Measurements from ENCODE around the gene SLC44A5. TPM values are rescaled to one million over a fixed set of nuclear protein-coding genes. Genes with fewer than 3 reads are reported as not detected.
"Not testable (repeated sequence)": the region's sequence is repeated elsewhere in the genome, so short reads cannot be mapped to it uniquely, and the experiment has no call there.

Gene SLC44A5
- total RNA-seq, 1 donor from 2014 or later: not detected

DNA sequence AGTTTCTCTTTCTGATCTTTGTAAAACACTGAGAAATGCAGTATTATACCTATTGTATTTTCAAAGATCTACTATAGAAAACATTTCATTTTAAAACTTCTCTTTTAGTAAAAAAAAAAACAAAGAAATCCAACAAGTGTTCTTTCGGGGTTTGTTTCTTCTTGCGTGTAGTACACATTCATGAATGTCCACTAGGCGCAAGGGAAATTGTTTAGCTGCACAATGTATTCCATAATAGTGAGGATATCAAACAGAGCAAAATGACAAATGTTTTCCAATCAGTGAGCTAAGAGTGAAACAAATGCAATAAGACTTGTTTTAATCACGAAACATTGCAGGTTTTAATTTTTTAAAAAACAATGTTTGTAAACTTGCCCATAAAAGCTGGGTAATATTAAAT lies 408.2 kb downstream of the SLC44A5 start:
- intact Hi-C loops (cut with micrococcal nuclease): no loop called here
- Mint-ChIP-seq H3K4me3 (ENCODE audit: low read depth) (no peak overlapping the region), H3K9me3 (no peaks in the 10 kb centered on the region), H3K27me3 (ENCODE audit: low read depth) (no peaks in the 10 kb centered on the region), H3K4me1 (ENCODE audit: low read depth) (no peaks in the 10 kb centered on the region), H3K36me3 (ENCODE audit: low read depth) (no peaks in the 10 kb centered on the region), H3K27ac (no peak overlapping the region)
- DNase-seq (ENCODE audit: low spot score): no peak

DNA sequence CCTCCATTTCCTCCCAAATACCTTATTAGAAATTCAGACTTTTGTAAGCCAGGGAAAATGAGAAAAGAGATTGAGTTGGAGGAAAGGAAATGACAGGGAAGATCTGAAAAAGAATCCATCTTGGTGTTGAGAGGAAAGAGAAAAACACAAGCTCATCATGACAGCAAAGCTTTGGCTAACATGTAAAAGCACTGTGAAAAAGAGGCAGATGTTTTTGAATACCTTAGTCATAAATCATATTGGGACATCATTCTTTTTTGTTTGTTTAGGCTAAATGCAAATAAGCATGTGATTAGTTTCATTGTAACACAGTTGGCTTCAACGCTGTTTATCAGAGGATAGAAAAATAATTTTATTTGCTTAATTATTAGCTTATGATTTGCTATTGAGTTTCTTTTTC lies 412.2 kb downstream of the SLC44A5 start:
- H3K36me3 Mint-ChIP-seq (ENCODE audit: low read depth): no peaks in the 10 kb centered on the region
- DNase-seq (ENCODE audit: low spot score): no peak
- H3K4me3 Mint-ChIP-seq (ENCODE audit: low read depth): no peak overlapping the region
- no peaks in the 10 kb centered on the region for H3K9me3 Mint-ChIP-seq
- H3K4me1 Mint-ChIP-seq (ENCODE audit: low read depth): no peaks in the 10 kb centered on the region
- intact Hi-C loops (cut with micrococcal nuclease): no loop called here
- H3K27me3 Mint-ChIP-seq (ENCODE audit: low read depth): no peaks in the 10 kb centered on the region
- H3K27ac Mint-ChIP-seq: no peak overlapping the region

DNA sequence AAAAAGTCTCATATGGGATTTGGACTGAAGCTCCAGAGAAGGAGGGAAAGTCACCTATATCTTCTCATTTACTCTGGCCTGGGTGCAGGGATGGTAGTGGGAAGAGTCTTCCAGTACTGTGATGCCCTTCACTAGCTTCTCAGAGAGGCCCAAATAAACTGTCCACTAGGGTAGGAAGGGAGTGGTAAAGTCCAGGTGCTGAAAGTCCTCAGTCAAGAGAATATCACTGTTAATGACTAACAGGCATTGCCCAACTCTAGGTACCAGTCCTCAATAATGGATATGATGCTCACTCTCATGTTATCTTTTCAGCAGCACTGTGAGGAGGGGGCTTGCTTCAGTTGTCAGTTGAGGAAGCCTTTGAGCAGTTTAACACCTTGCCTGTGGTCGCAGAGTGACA lies 412.8 kb downstream of the SLC44A5 start:
- intact Hi-C loops (cut with micrococcal nuclease): no loop called here
- Mint-ChIP-seq H3K4me3 (ENCODE audit: low read depth) (no peak overlapping the region), H3K27ac (no peak overlapping the region), H3K36me3 (ENCODE audit: low read depth) (no peaks in the 10 kb centered on the region), H3K27me3 (ENCODE audit: low read depth) (no peaks in the 10 kb centered on the region), H3K9me3 (no peaks in the 10 kb centered on the region), H3K4me1 (ENCODE audit: low read depth) (no peaks in the 10 kb centered on the region)
- DNase-seq (ENCODE audit: low spot score): no peak

DNA sequence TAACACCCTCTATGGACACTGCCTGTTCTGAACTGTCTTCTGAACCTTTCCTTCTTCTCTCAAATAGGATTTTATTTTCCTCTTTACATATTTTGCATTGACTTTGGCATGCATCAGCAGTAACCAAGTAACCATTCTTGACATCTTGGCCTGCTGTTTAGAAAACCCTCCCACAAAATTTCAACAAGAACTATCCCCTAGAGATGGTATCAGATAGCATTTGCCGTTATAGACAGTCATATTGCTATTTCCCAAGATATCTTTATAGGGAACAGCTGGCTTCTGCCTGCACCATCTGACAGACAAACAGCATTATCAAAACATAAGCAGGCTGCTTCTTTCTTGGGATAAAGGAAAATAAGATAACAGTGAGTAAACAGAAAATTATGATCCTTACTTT lies 422.0 kb downstream of the SLC44A5 start:
- intact Hi-C loops (cut with micrococcal nuclease): no loop called here
- Mint-ChIP-seq H3K4me1 (ENCODE audit: low read depth) (no peaks in the 10 kb centered on the region), H3K27ac (no peak overlapping the region), H3K9me3 (no peaks in the 10 kb centered on the region), H3K36me3 (ENCODE audit: low read depth) (no peaks in the 10 kb centered on the region), H3K4me3 (ENCODE audit: low read depth) (no peak overlapping the region), H3K27me3 (ENCODE audit: low read depth) (no peaks in the 10 kb centered on the region)
- DNase-seq (ENCODE audit: low spot score): no peak

DNA sequence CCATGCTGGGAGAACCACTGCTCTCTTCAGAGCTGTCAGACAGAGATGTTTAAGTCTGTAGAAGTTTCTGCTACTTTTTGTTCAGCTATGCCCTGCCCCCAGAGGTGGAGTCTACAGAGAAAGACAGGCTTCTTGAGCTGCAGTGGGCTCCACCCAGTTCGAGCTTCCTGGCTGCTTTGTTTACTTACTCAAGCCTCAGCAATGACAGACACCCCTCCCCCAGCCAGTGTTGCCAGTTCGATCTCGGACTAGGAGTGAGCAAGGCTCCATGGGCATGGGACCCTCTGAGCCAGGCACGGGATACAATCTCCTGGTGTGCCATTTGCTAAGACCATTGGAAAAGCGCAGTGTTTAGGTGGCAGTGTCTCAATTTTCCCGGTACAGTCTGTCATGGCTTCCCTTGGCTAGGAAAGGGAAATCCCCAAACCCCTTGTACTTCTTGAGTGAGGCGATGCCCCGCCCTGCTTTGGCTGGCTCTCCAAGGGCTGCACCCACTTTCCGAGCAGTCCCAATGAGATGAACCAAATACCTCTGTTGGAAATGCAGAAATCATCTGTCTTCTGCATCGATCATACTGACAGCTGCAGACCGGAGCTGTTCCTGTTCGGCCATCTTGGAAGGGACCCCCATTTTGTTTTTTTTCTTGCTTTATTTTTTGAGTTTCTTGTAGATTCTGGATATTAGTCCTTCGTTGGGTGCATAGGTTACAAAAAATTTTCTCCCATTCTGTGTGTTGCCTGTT lies 429.5 kb downstream of the SLC44A5 start:
- H3K36me3 Mint-ChIP-seq (ENCODE audit: low read depth); H3K4me1 Mint-ChIP-seq (ENCODE audit: low read depth); intact Hi-C loops (cut with micrococcal nuclease); DNase-seq (ENCODE audit: low spot score); H3K9me3 Mint-ChIP-seq; H3K4me3 Mint-ChIP-seq (ENCODE audit: low read depth); H3K27me3 Mint-ChIP-seq (ENCODE audit: low read depth); H3K27ac Mint-ChIP-seq: not testable (repeated sequence)

DNA sequence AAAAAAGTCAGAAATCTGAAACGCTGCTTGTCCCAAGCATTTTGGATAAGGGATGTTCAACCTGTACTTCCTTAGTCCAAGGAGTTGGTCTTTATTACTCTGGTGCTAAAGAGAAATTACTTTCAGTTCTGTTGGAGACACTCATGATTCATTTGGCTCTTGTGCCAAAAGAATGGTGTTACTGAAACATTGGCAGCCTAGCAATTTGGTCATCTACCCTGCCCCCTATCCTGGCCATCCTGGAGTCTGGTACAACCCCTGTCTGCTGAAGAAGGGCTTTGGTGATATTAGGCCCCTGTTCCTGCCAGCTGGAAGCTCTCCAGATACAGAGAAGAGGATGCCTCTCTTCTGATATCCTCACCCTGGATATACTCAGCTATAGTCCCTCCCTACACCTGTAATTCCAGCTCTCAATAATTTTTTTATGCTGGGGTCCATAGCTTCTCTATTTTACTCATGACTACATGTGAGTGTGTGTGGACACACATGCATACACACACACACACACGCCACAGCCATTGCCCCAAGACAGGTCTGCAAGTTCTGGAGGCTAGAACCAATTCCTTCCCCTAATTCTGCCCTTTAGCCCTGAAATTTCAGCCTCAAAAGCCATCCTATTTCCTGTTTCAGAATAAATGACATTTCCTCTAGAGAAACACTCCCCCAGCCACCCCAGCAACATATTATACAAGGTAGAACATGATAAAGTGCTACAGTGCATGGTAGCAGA lies 436.7 kb downstream of the SLC44A5 start:
- Mint-ChIP-seq H3K4me3 (ENCODE audit: low read depth) (no peak overlapping the region), H3K27me3 (ENCODE audit: low read depth) (no peaks in the 10 kb centered on the region), H3K4me1 (ENCODE audit: low read depth) (no peaks in the 10 kb centered on the region), H3K27ac (no peak overlapping the region), H3K36me3 (ENCODE audit: low read depth) (no peaks in the 10 kb centered on the region), H3K9me3 (no peaks in the 10 kb centered on the region)
- no peak for DNase-seq (ENCODE audit: low spot score)
- intact Hi-C loops (cut with micrococcal nuclease): no loop called here

DNA sequence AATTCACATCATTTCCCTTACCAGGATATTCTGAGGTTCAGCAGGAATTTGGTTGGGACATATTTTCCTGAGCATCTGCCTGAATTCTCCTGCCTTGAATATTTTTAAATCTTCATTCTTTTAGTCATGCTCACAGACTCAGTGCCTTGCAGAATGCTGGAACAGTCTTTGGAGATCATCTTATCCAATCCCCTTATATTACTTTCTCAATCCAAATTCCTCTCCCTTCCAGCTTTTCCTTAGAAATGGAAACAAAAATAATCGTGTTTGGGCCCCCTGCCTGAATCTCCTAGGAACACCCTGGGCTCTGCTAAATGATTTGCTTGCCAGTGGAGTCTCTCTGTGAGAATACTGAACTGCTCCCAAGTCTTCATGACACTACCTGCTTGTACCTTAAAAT lies 438.4 kb downstream of the SLC44A5 start:
- H3K27ac Mint-ChIP-seq: no peak overlapping the region
- no peaks in the 10 kb centered on the region for H3K4me1 Mint-ChIP-seq (ENCODE audit: low read depth)
- no peak for DNase-seq (ENCODE audit: low spot score)
- H3K4me3 Mint-ChIP-seq (ENCODE audit: low read depth): no peak overlapping the region
- H3K36me3 Mint-ChIP-seq (ENCODE audit: low read depth): no peaks in the 10 kb centered on the region
- intact Hi-C loops (cut with micrococcal nuclease): no loop called here
- H3K27me3 Mint-ChIP-seq (ENCODE audit: low read depth): no peaks in the 10 kb centered on the region
- H3K9me3 Mint-ChIP-seq: no peaks in the 10 kb centered on the region

DNA sequence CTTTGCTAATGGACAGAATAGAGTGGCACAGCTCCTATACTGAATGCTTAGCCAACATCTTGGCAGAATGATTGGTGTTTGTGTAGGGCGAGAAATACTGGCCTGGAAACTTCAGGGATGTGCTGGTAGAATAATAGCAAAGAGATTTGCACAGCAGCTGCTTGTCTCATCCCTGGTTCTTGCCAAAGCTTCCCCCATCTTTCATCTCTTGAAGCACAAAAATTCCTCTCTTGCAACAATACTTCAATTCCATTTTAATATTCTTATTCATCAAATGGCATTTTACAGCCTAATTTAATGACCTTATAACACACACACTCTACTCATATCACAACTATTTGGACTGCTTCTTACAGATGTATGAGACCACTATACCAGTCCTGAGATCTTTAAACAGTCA lies 439.0 kb downstream of the SLC44A5 start:
- Mint-ChIP-seq H3K4me1 (ENCODE audit: low read depth) (no peaks in the 10 kb centered on the region), H3K9me3 (no peaks in the 10 kb centered on the region), H3K27me3 (ENCODE audit: low read depth) (no peaks in the 10 kb centered on the region), H3K36me3 (ENCODE audit: low read depth) (no peaks in the 10 kb centered on the region), H3K27ac (no peak overlapping the region), H3K4me3 (ENCODE audit: low read depth) (no peak overlapping the region)
- no peak for DNase-seq (ENCODE audit: low spot score)
- intact Hi-C loops (cut with micrococcal nuclease): no loop called here

DNA sequence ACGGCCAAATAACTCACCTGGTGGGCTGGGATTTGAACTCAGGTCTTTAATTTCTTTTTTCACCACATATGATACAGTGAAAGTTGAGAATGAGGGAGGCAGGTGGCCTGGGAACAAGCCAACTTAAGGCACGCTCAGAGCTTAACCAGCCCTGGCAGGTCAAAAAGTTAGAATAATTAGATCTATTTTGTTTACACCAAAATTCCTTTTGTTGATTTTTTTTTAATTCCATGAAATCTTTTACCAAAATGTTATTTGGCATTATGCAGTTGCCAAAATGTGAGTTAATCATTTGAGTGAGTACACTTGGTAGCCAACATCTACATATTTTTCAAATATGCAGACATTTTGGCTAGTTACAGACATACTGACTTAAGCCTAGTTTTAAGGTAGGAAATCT lies 439.9 kb downstream of the SLC44A5 start:
- Mint-ChIP-seq H3K9me3 (no peaks in the 10 kb centered on the region), H3K27ac (no peak overlapping the region), H3K4me3 (ENCODE audit: low read depth) (no peak overlapping the region), H3K27me3 (ENCODE audit: low read depth) (no peaks in the 10 kb centered on the region), H3K36me3 (ENCODE audit: low read depth) (no peaks in the 10 kb centered on the region), H3K4me1 (ENCODE audit: low read depth) (no peaks in the 10 kb centered on the region)
- DNase-seq (ENCODE audit: low spot score): no peak
- intact Hi-C loops (cut with micrococcal nuclease): no loop called here

DNA sequence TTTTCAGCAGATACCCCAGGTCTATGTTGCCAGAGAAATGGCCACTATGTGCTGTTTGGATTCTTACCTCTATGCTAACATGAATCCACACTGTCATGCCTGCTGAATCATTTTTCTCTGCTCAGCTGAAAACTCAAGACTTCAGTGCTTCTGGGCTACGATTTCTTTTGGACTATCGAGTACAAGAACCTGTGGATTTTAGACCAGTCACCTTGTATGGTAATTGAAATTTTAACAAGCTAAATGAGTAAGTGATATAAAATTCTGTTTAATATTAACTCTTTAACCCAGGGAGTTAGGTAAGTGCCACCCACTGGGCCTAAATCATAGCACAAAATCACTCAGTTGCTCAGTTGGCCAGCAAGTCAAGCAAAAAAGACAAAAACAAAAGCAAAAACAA lies 440.9 kb downstream of the SLC44A5 start:
- Mint-ChIP-seq H3K4me3 (ENCODE audit: low read depth) (no peak overlapping the region), H3K27me3 (ENCODE audit: low read depth) (no peaks in the 10 kb centered on the region), H3K4me1 (ENCODE audit: low read depth) (no peaks in the 10 kb centered on the region), H3K9me3 (no peaks in the 10 kb centered on the region), H3K27ac (no peak overlapping the region), H3K36me3 (ENCODE audit: low read depth) (no peaks in the 10 kb centered on the region)
- no peak for DNase-seq (ENCODE audit: low spot score)
- intact Hi-C loops (cut with micrococcal nuclease): no loop called here

DNA sequence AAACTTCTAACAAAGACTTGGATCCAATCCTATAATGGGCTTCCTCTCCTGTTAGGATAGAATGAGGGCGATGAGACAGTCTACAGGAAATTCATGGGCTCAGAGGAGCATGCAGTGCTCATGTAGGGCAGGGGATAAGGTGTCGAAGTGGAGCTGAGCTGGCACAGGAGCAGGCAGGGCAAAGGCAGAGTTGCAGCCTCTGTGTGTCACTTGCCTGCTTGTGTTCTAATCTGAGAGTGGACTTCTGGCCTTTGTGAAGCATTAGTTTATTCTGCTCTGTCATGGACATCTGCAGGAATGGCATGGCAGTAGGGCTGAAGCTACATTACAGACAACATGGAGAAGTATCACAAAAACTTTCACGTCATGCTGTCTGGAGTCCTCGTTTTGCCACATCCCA lies 444.1 kb downstream of the SLC44A5 start:
- intact Hi-C loops (cut with micrococcal nuclease): no loop called here
- Mint-ChIP-seq H3K4me3 (ENCODE audit: low read depth) (no peak overlapping the region), H3K27ac (no peak overlapping the region), H3K9me3 (no peaks in the 10 kb centered on the region), H3K4me1 (ENCODE audit: low read depth) (no peaks in the 10 kb centered on the region), H3K27me3 (ENCODE audit: low read depth) (no peaks in the 10 kb centered on the region), H3K36me3 (ENCODE audit: low read depth) (no peaks in the 10 kb centered on the region)
- DNase-seq (ENCODE audit: low spot score): no peak

DNA sequence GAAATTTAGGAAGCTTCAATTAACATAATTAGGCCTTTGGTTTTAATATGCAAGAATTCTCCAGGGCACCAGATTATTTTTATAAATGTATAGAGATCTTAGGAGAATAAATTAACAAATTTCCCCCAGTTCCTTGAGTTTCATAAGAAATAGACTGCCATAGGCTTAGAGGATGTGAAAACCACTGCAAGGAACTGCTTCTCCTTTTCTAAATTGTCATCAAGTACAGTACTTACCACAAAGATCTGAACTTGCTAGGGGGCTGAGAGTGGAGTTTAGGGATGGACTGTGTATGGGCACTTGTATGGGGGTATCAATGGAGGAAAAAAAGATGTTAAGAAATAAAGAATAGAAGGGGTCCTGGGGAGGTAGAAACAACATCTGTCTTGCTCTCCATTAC lies 445.6 kb downstream of the SLC44A5 start:
- no peaks in the 10 kb centered on the region for H3K27me3 Mint-ChIP-seq (ENCODE audit: low read depth)
- DNase-seq (ENCODE audit: low spot score): no peak
- H3K36me3 Mint-ChIP-seq (ENCODE audit: low read depth): no peaks in the 10 kb centered on the region
- no peak overlapping the region for H3K4me3 Mint-ChIP-seq (ENCODE audit: low read depth)
- H3K27ac Mint-ChIP-seq: no peak overlapping the region
- H3K9me3 Mint-ChIP-seq: no peaks in the 10 kb centered on the region
- intact Hi-C loops (cut with micrococcal nuclease): no loop called here
- no peaks in the 10 kb centered on the region for H3K4me1 Mint-ChIP-seq (ENCODE audit: low read depth)

DNA sequence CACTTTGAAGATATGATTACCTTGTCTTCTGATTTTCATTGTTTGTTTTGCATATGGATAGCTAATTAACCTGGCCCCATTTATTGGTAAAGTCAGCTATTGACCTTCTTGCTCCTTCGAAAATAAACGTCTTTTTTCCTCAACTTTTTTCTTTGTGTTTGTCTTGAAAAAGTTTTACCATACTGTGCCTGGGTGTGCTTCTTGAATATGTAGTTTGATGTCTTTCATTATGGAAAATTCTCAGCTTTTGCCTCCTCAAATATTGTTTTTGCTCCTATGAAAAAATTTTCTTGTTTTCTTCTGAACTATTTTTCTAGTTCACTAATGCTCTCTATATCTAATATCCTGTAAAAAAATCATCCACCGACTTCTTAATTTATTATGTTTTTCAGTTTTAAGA lies 451.8 kb downstream of the SLC44A5 start:
- no peaks in the 10 kb centered on the region for H3K9me3 Mint-ChIP-seq
- no peaks in the 10 kb centered on the region for H3K4me1 Mint-ChIP-seq (ENCODE audit: low read depth)
- no peak for DNase-seq (ENCODE audit: low spot score)
- intact Hi-C loops (cut with micrococcal nuclease): no loop called here
- H3K36me3 Mint-ChIP-seq (ENCODE audit: low read depth): no peaks in the 10 kb centered on the region
- no peak overlapping the region for H3K27ac Mint-ChIP-seq
- no peaks in the 10 kb centered on the region for H3K27me3 Mint-ChIP-seq (ENCODE audit: low read depth)
- no peak overlapping the region for H3K4me3 Mint-ChIP-seq (ENCODE audit: low read depth)

All from activated T-helper 2 cell treated with anti-CD3 and anti-CD28 coated beads, Interferon-gamma antibody, Interleukin-2, Interleukin-4, amounts not matched to agents 10 μg/mL and 5 μg/mL and 100 μg/mL, durations not matched to agents 14 hours and 24 hours and 36 hours (primary cell).